Karpas-422 (cell line): ENCODE results near the gene ZNF580. TPM values are rescaled to one million over a fixed set of nuclear protein-coding genes. Genes with fewer than 3 reads are reported as not detected.
A peak's percentile ranks its signal among the peaks of the same experiment; 100 is the strongest.

Experiments
- DNase-seq: peaks from one replicate; pipeline ENCODE4 v3.0.0-alpha.2; 2015
- H2AFZ ChIP-seq: fragments of 200-600 bp; sonication (generic); 2 replicates; pipeline ENCODE4 v1.6.1; 2014; ENCODE audit warnings: antibody characterized with exemption, low read length, mixed read lengths
- H3K27ac ChIP-seq: fragments of 200-600 bp; sonication (generic); 2 replicates; pipeline ENCODE4 v1.5.1; 2014; ENCODE audit warnings: mild to moderate bottlenecking, low read length, moderate library complexity
- H3K27me3 ChIP-seq: fragments of 200-600 bp; sonication (generic); 2 replicates; pipeline ENCODE4 v1.6.1; 2014; ENCODE audit warnings: low read length, mixed read lengths
- H3K36me3 ChIP-seq: fragments of 200-600 bp; sonication (generic); 2 replicates; pipeline ENCODE4 v1.6.1; 2014; ENCODE audit warnings: low read length, mixed read lengths; ENCODE audit not compliant: insufficient read depth
- H3K4me1 ChIP-seq: fragments of 200-600 bp; sonication (generic); 2 replicates; pipeline ENCODE4 v1.6.1; 2014; ENCODE audit warnings: mild to moderate bottlenecking, low read length, mixed read lengths
- H3K4me2 ChIP-seq: fragments of 200-600 bp; sonication (generic); 2 replicates; pipeline ENCODE4 v1.6.1; 2014; ENCODE audit warnings: low read length, low read depth, mild to moderate bottlenecking; ENCODE audit not compliant: poor library complexity, severe bottlenecking
- H3K4me3 ChIP-seq: fragments of 200-600 bp; sonication (generic); 2 replicates; pipeline ENCODE4 v1.5.1; 2014; ENCODE audit warnings: mild to moderate bottlenecking, antibody characterized with exemption, low read length, mixed read lengths
- H3K79me2 ChIP-seq: fragments of 200-600 bp; sonication (generic); 2 replicates; pipeline ENCODE4 v1.6.1; 2014; ENCODE audit warnings: mild to moderate bottlenecking, low read length, mixed read lengths
- H3K9ac ChIP-seq: fragments of 200-600 bp; sonication (generic); 2 replicates; pipeline ENCODE4 v1.6.0; 2014; ENCODE audit warnings: low read length
- H3K9me2 ChIP-seq: fragments of 200-600 bp; sonication (generic), shearing (Covaris generic); replicated peaks from 2 replicates; pipeline ENCODE4 v1.6.0; 2014; ENCODE audit warnings: mild to moderate bottlenecking, low read length, moderate library complexity; ENCODE audit not compliant: insufficient read depth
- H3K9me3 ChIP-seq: fragments of 300-700, 200-600 bp; sonication (generic); 2 replicates; pipeline ENCODE4 v1.6.1; 2014; ENCODE audit warnings: low read length, mixed read lengths
- H4K20me1 ChIP-seq: fragments of 200-600 bp; sonication (generic); 2 replicates; pipeline ENCODE4 v1.6.1; 2014; ENCODE audit warnings: mild to moderate bottlenecking, antibody characterized with exemption, low read length, low read depth; ENCODE audit not compliant: insufficient read depth
- total RNA-seq: library from RNA; depleted of rRNA; stranded (reverse); fragments of >200 nt; shearing (Covaris generic); gene quantifications from 2 replicates; pipeline ENCODE4 v1.2.3, GENCODE V29; 2014; ENCODE audit warnings: low replicate concordance; rRNA removed

The ZNF580 gene, protein sequence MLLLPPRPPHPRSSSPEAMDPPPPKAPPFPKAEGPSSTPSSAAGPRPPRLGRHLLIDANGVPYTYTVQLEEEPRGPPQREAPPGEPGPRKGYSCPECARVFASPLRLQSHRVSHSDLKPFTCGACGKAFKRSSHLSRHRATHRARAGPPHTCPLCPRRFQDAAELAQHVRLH
- 44.3 and 47.5 TPM in 2 replicates for total RNA-seq

DNA sequence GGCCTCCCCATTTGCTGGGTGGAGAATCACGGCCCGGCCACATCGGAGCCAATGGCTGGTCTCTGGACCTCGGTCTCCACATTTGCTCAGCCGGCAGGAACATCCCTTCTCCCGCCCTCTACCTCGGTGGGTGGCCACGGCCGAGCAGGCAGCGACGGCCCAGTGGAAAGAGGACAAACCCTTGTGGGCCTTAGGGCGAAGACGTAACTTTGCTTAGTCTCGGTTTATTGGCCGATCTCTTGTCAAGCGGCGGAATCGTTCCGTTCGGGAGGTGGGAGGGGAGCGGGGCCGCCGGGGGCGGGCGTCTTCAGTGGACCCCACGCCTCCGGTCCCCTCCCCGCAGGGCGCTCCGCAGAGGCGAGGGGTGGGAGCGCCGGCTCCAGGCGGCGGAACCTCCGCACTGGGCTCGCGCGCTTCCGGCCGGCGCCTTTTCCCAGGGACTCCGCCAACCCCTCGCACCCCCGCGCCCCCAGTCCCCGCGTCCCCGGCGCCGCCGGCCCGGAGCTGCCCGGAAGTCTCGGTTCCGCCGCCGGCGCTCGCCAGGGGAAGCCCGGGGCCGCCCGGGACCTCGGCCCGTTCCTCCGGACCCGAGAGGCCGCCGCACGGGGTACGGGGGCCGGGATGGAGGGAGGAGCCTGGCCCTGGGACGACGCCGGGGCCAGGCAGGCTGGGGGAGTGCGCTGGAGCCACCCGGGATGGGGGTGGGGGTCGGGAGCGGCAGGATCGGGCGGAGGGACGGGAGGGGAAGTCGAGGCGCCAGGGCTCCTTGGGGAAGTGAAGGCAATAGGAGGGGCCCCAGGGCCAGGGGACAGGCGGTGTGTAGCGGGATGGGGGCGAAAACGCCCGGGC, at the start of gene ZNF580:
Gene ZNF580, plus strand, starts transcription at position 426 of the 849 bp plus-strand sequence. CDS start 1,507 bp downstream, outside the sequence.
- no peaks in the 10 kb centered on the region; the same call in 1 of the 2 replicates for H4K20me1 ChIP-seq
- peak within 1 kb of the TSS; percentile 96 for H3K27ac ChIP-seq
- peak; percentile 96 for DNase-seq
- no peaks in the 10 kb centered on the region for H3K9me3 ChIP-seq
- H3K9me2 ChIP-seq, result no peaks in the 10 kb centered on the region
- H3K4me3 ChIP-seq, result peak within 1 kb of the TSS; percentile 95
- peaks cover 74% of the 10 kb centered on the region for H3K79me2 ChIP-seq
- peak within 1 kb of the TSS; percentile 99 for H3K9ac ChIP-seq
- H3K27me3 ChIP-seq, result no peaks in the 10 kb centered on the region
- H3K36me3 ChIP-seq, result peaks cover 22% of the 10 kb centered on the region
- peaks cover 54% of the 10 kb centered on the region for H3K4me1 ChIP-seq
- peak within 1 kb of the TSS; percentile 93 for H3K4me2 ChIP-seq
- H2AFZ ChIP-seq, result no peak within 1 kb of the TSS

DNA sequence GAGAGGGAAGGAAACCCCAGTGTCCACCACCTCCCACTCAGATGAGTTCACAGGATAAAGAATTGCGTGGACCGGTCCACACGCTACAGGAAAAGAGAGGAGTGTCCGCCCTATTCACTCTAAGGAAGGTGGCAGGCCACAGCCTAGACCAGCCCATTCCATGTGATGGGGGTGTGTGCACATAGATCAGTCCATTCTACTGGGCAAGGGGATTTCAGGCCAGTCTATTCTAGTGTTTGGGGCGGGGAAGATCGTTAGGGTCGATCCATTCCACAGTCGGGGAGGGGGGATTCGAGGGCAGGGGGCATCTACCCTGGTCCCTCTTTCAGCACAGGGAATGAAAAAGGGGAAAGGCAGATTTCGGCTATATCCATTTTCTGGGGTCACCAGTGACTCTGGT, 49.2 kb upstream of the ZNF580 start:
- DNase-seq, result no peak

DNA sequence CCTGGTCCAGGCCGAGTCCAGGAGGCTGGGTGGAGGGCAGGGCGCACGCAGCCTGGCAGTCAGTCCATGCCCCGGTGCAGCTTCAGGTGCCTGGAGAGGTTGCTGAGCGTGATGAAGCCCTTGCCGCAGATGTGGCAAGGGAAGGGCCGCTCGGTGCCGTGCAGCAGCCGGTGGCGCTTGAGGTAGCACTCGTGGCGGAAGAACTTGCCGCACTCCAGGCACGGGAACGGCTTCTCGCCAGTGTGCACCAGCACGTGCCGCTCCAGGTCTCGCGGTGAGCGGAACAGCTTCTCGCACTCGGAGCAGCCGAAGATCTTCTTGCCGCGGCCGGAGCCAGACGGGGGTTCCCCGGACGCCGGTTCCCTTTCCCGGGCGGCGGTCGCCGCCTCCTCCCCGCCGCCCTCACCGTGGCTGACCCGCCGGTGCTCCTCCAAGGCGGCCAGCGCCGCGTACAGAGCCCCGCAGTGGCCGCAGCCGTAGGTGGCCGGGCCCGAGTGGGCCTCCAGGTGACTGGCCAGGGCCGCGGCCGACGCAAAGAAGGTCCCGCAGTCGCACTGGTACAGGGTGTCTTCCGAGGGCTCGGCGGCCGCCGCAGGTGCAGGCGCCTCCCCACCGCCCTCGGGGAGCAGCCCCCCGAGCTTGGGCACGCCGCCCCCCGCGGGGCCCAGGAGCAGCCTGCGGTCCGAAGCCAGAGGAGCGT, 48.3 kb upstream of the ZNF580 start:
- no peaks in the 10 kb centered on the region for H3K79me2 ChIP-seq
- H3K27ac ChIP-seq, result no peak overlapping the region
- no peaks in the 10 kb centered on the region for H3K4me1 ChIP-seq
- H3K27me3 ChIP-seq, result no peaks in the 10 kb centered on the region
- no peak overlapping the region for H3K4me3 ChIP-seq
- no peak overlapping the region for H3K9ac ChIP-seq
- peaks cover 21% of the 10 kb centered on the region for H3K36me3 ChIP-seq
- no peaks in the 10 kb centered on the region for H3K9me2 ChIP-seq
- H3K4me2 ChIP-seq, result no peak overlapping the region
- DNase-seq, result no peak
- H2AFZ ChIP-seq, result no peak overlapping the region
- no peaks in the 10 kb centered on the region for H3K9me3 ChIP-seq
- no peaks in the 10 kb centered on the region for H4K20me1 ChIP-seq

More for the DNA sequence above, 49.2 kb upstream of the ZNF580 start:
- Histone ChIP-seq H3K4me1 (peaks cover 9% of the 10 kb centered on the region), H3K9ac (no peak overlapping the region), H3K9me2 (no peaks in the 10 kb centered on the region), H3K27ac (no peak overlapping the region), H4K20me1 (no peaks in the 10 kb centered on the region), H3K9me3 (no peaks in the 10 kb centered on the region), H3K4me2 (no peak overlapping the region), H2AFZ (no peak overlapping the region), H3K27me3 (no peaks in the 10 kb centered on the region), H3K36me3 (peaks cover 17% of the 10 kb centered on the region), H3K79me2 (no peaks in the 10 kb centered on the region), H3K4me3 (no peak overlapping the region)

DNA sequence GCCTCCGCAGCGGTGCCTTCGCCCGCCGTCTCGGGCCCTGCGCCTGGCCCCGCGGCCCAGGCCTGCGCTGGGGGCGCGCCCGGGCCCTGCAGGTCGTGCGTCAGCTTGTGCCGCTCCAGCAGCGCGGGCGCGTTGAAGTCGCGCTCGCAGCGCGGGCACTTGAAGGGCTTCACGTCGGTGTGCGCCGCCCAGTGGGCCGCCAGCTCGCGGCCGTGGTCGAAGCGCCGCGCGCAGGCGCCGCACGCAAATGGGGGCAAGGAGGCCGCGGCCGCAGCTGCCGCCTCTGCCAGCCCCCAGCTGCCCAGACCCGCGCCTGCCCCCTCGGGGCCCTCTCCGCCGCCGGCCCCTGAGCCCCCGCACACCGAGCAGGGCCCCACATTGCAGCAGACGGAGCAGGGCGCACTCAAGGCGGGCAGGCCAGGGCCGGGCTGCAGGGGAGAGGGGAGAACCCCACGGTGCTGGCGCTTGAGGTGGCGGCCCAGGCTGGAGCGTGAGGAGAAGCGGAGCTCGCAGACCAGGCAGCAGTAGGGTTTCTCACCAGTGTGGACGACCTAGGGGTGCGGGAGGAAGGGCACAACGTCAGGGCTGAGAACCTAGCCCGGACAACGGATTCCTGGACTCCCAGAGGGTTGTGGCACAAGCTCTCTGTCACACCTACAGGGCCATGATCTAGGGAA, 47.6 kb upstream of the ZNF580 start:
- no peak overlapping the region for H3K27ac ChIP-seq
- no peaks in the 10 kb centered on the region for H3K9me3 ChIP-seq
- H3K4me2 ChIP-seq, result no peak overlapping the region
- H3K27me3 ChIP-seq, result no peaks in the 10 kb centered on the region
- H4K20me1 ChIP-seq, result no peaks in the 10 kb centered on the region
- H2AFZ ChIP-seq, result no peak overlapping the region
- H3K4me1 ChIP-seq, result peaks cover 2% of the 10 kb centered on the region
- H3K36me3 ChIP-seq, result peaks cover 21% of the 10 kb centered on the region
- DNase-seq, result no peak
- no peak overlapping the region for H3K4me3 ChIP-seq
- H3K9ac ChIP-seq, result no peak overlapping the region
- H3K79me2 ChIP-seq, result peaks cover 5% of the 10 kb centered on the region
- H3K9me2 ChIP-seq, result no peaks in the 10 kb centered on the region

DNA sequence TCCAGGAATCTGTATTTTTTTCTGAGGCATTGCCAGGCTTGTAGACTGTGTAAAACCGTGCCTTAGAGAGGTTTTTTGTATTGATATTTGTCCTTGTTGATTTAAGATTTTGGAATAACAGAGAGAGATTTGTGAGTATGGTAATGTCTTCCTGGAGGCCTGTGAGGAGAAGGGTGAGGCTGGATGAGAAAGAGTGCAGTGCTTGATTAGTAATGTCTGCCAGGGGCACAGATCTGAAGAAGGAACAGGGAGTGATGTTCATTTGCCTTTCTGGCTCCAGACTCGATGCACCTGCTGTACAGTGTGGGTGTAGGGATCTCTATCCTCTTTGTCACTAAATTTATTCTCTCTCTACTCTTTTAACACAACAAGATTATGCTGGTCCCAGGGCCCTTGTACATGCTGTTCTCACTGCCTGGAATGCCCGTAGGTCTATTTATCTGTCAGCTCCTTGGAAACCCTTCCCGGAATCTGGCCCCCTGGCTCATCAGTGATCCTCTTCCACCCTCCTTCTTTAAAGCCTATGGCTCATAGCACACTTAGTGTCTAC, 45.7 kb upstream of the ZNF580 start:
- no peak overlapping the region for H2AFZ ChIP-seq
- H4K20me1 ChIP-seq, result no peaks in the 10 kb centered on the region
- no peak overlapping the region for H3K4me2 ChIP-seq
- no peak overlapping the region for H3K27ac ChIP-seq
- no peaks in the 10 kb centered on the region for H3K9me2 ChIP-seq
- no peaks in the 10 kb centered on the region for H3K9me3 ChIP-seq
- peaks cover 7% of the 10 kb centered on the region for H3K4me1 ChIP-seq
- peaks cover 9% of the 10 kb centered on the region for H3K79me2 ChIP-seq
- no peaks in the 10 kb centered on the region for H3K27me3 ChIP-seq
- no peak overlapping the region for H3K9ac ChIP-seq
- peaks cover 21% of the 10 kb centered on the region for H3K36me3 ChIP-seq
- H3K4me3 ChIP-seq, result no peak overlapping the region
- DNase-seq, result peak; percentile 58

DNA sequence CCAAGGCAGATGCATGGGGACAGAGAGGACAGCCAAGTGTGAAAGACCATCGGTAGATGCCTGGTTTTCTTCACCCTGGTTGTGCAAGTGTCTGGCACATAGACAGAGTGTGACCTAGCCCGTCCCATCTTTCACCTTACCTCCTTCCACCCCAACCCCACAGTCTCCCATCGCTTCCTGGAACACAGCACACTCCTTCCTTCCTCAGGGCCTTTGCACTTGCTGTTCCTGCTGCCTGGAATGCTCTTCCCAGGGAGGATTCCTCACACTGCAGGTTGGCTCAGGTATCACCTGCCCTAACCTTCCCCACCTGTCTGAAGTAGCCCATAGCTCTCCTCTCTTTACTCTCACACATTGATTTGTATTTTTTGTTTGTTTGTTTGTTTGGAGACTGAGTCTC, 44.5 kb upstream of the ZNF580 start:
- H3K27me3 ChIP-seq, result no peaks in the 10 kb centered on the region
- no peaks in the 10 kb centered on the region for H4K20me1 ChIP-seq
- no peak overlapping the region for H2AFZ ChIP-seq
- peaks cover 21% of the 10 kb centered on the region for H3K36me3 ChIP-seq
- H3K9me2 ChIP-seq, result no peaks in the 10 kb centered on the region
- peaks cover 9% of the 10 kb centered on the region for H3K79me2 ChIP-seq
- no peak overlapping the region for H3K27ac ChIP-seq
- DNase-seq, result no peak
- H3K4me1 ChIP-seq, result peaks cover 16% of the 10 kb centered on the region
- no peak overlapping the region for H3K4me2 ChIP-seq
- no peak overlapping the region for H3K4me3 ChIP-seq
- no peak overlapping the region for H3K9ac ChIP-seq
- no peaks in the 10 kb centered on the region for H3K9me3 ChIP-seq

DNA sequence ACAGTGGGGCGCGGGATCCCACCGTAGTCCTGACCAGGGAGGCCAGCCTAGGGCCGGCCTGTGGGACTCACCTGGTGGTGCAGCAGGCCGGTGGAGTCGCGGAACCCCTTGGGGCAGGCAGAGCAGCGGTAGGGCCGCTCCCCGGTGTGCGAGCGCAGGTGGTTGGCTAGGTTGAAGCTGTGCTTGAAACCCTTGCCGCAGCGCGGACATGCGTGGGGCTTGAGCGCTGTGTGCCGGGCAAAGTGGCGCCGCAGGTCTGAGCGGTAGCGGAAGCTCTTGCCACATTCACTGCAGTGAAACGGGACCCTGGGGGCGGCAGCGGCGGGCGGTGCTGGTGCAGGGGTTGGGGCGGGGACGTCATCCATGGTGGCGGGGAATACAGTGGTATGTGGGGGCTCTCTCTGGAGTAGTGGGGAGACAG, 43.3 kb upstream of the ZNF580 start:
- Histone ChIP-seq H3K27ac (no peak overlapping the region), H3K4me1 (peaks cover 16% of the 10 kb centered on the region), H3K4me2 (no peak overlapping the region), H2AFZ (no peak overlapping the region), H3K9me3 (no peaks in the 10 kb centered on the region), H3K36me3 (peaks cover 21% of the 10 kb centered on the region), H3K79me2 (peaks cover 9% of the 10 kb centered on the region), H4K20me1 (no peaks in the 10 kb centered on the region), H3K27me3 (no peaks in the 10 kb centered on the region), H3K9me2 (no peaks in the 10 kb centered on the region), H3K9ac (no peak overlapping the region), H3K4me3 (no peak overlapping the region)
- no peak for DNase-seq
